ENCODE results near the gene WDSUB1.

DNA sequence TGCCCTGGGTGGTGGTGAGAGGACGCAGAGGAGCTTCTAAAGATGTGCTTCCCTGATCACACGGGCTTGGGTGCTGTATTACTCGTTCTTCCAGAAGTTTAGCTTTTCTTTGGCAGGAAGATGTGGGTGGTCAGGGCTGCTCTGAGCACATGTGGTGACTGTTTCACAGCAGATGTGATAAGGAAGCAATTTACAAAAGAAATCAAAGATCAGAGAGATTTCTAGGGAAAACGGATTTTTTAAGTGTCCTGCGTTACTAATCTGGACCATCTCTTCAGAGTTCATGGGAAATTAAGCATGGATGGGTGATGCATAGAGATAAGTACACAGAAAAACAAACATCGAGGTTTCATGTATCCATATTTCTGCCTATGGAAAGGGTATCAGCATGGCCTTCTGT, 99.4 kb downstream of the WDSUB1 start:
- TF ChIP-seq, protein P1, sequence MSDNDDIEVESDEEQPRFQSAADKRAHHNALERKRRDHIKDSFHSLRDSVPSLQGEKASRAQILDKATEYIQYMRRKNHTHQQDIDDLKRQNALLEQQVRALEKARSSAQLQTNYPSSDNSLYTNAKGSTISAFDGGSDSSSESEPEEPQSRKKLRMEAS (IDR thresholded peaks at IDR 0.05; ENCODE audit: insufficient read depth, insufficient read length) = no peak
- TF ChIP-seq POLR2AphosphoS5 (IDR thresholded peaks at IDR 0.05; ENCODE audit: insufficient read depth, low read depth, low read length) = no peak
- TF ChIP-seq, protein P2, sequence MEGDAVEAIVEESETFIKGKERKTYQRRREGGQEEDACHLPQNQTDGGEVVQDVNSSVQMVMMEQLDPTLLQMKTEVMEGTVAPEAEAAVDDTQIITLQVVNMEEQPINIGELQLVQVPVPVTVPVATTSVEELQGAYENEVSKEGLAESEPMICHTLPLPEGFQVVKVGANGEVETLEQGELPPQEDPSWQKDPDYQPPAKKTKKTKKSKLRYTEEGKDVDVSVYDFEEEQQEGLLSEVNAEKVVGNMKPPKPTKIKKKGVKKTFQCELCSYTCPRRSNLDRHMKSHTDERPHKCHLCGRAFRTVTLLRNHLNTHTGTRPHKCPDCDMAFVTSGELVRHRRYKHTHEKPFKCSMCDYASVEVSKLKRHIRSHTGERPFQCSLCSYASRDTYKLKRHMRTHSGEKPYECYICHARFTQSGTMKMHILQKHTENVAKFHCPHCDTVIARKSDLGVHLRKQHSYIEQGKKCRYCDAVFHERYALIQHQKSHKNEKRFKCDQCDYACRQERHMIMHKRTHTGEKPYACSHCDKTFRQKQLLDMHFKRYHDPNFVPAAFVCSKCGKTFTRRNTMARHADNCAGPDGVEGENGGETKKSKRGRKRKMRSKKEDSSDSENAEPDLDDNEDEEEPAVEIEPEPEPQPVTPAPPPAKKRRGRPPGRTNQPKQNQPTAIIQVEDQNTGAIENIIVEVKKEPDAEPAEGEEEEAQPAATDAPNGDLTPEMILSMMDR (IDR thresholded peaks at IDR 0.05; ENCODE audit: extremely low read depth in 1 of 2, insufficient read depth in 1 of 2, low read depth in 1 of 2, low read length in 2 of 2) = no peak
- TF ChIP-seq POLR2A (IDR thresholded peaks at IDR 0.05; ENCODE audit: low read depth, low read length) = no peak
- TF ChIP-seq EZH2 (IDR thresholded peaks at IDR 0.05; ENCODE audit: borderline replicate concordance, low read depth, low read length, severe bottlenecking) = no peak
- no peak for TF ChIP-seq MYC (IDR thresholded peaks at IDR 0.05; ENCODE audit: low read depth, low read length)
- no peak for TF ChIP-seq JUN (IDR thresholded peaks at IDR 0.05; ENCODE audit: borderline replicate concordance, insufficient read depth, insufficient read length, low read depth)
- no peak for TF ChIP-seq FOS (IDR thresholded peaks at IDR 0.05; ENCODE audit: borderline replicate concordance, insufficient read depth, low read length)
